HEK293 (cell line): ENCODE measurements around the gene IGFBP4.

Source experiments
- PRDM10 ChIP-seq: fragments of 450-650 bp; formaldehyde crosslinking; IDR thresholded peaks from 2 replicates; pipeline ENCODE4 v1.5.1; 2016; ENCODE audit warnings: missing biosample characterization, missing genetic modification characterization
- TRIM28 ChIP-seq: IDR thresholded peaks from 2 replicates; pipeline ENCODE4 v1.6.1; 2011; ENCODE audit warnings: low read length, control low read depth, borderline replicate concordance
- YY1 ChIP-seq: fragments of 450-650 bp; formaldehyde crosslinking; IDR thresholded peaks from 2 replicates; pipeline ENCODE4 v1.5.1; 2018; ENCODE audit warnings: missing biosample characterization, missing genetic modification characterization
- ZBTB26 ChIP-seq: fragments of 450-650 bp; formaldehyde crosslinking; optimal IDR thresholded peaks from 2 replicates; pipeline ENCODE3; 2016; ENCODE audit warnings: missing biosample characterization, mild to moderate bottlenecking, missing genetic modification characterization
- ZNF16 ChIP-seq: fragments of 450-650 bp; formaldehyde crosslinking; IDR thresholded peaks from 2 replicates; pipeline ENCODE4 v1.5.1; 2016; ENCODE audit warnings: low read depth, missing biosample characterization, missing genetic modification characterization
- ZNF561 ChIP-seq: fragments of 450-650 bp; IDR thresholded peaks from 2 replicates; pipeline ENCODE4 v1.5.1; 2018; ENCODE audit warnings: missing biosample characterization, missing genetic modification characterization, borderline replicate concordance

- TF ChIP-seq ZNF561 (tag by site-specific recombination) (no peak), ZNF16 (tag by site-specific recombination) (no peak), PRDM10 (tag by site-specific recombination) (no peak), TRIM28 (no peak), YY1 (no peak), ZBTB26 (tag by site-specific recombination) (no peak)
These were observed 53.6 kb downstream of the IGFBP4 start for GRCh38 chr17:40496634-40497420.
